ENCODE results near the gene AMIGO3.

Gene AMIGO3

DNA sequence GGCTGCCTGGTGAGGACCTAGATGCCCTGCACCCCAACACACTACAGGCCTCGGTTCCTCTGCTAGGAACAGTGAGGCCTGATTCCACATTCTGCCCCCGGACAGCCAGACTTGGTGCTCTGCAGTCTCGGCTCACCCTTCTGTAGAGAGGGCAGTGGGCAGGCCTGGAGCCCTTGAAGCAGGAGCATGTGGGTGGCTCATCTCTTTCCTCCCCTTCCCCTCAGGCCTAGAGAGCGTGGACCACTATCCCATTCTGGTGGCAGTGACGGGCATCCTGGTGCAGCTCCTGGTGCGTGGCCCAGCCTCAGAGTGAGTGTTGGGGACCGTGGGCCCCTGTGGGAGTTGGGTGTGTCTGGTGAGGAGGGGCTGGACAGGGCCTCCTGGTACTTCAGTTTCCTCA is 3.3 kb downstream of the AMIGO3 start:
- no peak overlapping the region for H3K14ac ChIP-seq (ENCODE audit: low read length)
- no peaks in the 10 kb centered on the region for H3K79me1 ChIP-seq (ENCODE audit: low read length)
- H3K9me3 ChIP-seq (ENCODE audit: insufficient read depth, low read depth, low read length) = peaks cover 7% of the 10 kb centered on the region
- no peak overlapping the region for H4K8ac ChIP-seq (ENCODE audit: low read depth, low read length)
- no peaks in the 10 kb centered on the region for H3K27me3 ChIP-seq (ENCODE audit: insufficient read depth, low read length)
- H3K27ac ChIP-seq (ENCODE audit: low read depth, low read length) = no peak overlapping the region
- no peak overlapping the region for H2BK120ac ChIP-seq (ENCODE audit: insufficient read depth, low read length, poor library complexity)
- H3K4me3 ChIP-seq (ENCODE audit: low read depth, low read length) = no peak overlapping the region
- no peak overlapping the region for H2BK12ac ChIP-seq (ENCODE audit: low read length)
- no peak overlapping the region for H3K18ac ChIP-seq (ENCODE audit: low read length)
- no peak overlapping the region for H2BK5ac ChIP-seq (ENCODE audit: low read depth, low read length, poor library complexity)
- no peaks in the 10 kb centered on the region for H3K79me2 ChIP-seq (ENCODE audit: control insufficient read depth, insufficient read depth, low read length, poor library complexity)
- H3K4me2 ChIP-seq (ENCODE audit: low read length) = no peak overlapping the region
- H3K36me3 ChIP-seq (ENCODE audit: control insufficient read depth in 1 of 2, insufficient read depth in 2 of 2, low read length in 2 of 2) = peaks cover 18 to 30% of the 10 kb centered on the region in 2 experiments
- DNase-seq = no peak
- no peak overlapping the region for H3K4ac ChIP-seq (ENCODE audit: low read depth, low read length)
- peaks cover 5 to 11% of the 10 kb centered on the region in 2 experiments for H3K4me1 ChIP-seq (ENCODE audit: control insufficient read depth in 1 of 2, insufficient read depth in 2 of 2, low read length in 2 of 2)
- H2AK5ac ChIP-seq (ENCODE audit: low read length) = no peak overlapping the region
- no peak overlapping the region for H2AFZ ChIP-seq (ENCODE audit: insufficient read depth, low read length, poor library complexity)
- H4K91ac ChIP-seq (ENCODE audit: low read depth, low read length) = no peak overlapping the region
- H4K12ac ChIP-seq (ENCODE audit: low read depth, low read length) = no peak overlapping the region
- no peak overlapping the region for H3K9ac ChIP-seq (ENCODE audit: low read length)
- WGBS (ENCODE audit: extremely low coverage, insufficient coverage, insufficient read length) = no CpG with 5 or more reads among the region's 7 CpGs
- H3K23ac ChIP-seq (ENCODE audit: low read length) = no peak overlapping the region

DNA sequence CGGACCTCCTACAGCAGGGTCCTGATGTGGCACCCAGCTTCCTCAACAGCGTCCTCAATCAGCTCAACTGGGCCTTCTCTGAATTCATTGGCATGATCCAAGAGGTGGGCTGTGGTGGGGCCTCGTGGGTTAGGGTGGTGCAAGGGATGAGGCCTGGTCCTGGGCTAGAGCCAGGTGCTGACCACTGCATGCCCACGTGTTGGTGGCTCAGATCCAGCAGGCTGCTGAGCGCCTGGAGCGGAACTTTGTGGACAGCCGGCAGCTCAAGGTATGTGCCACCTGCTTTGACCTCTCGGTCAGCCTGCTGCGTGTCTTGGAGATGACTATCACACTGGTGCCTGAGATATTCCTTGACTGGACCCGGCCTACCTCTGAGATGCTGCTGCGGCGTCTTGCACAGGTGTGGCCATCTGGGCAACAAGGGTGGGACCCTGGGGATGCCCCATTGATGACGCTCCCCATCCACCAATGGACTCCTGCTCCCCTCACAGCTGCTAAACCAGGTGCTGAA is 3.8 kb downstream of the AMIGO3 start:
- Histone ChIP-seq H3K79me2 (ENCODE audit: control insufficient read depth, insufficient read depth, low read length, poor library complexity) (no peaks in the 10 kb centered on the region), H3K27ac (ENCODE audit: low read depth, low read length) (no peak overlapping the region), H3K36me3 (ENCODE audit: control insufficient read depth in 1 of 2, insufficient read depth in 2 of 2, low read length in 2 of 2) (peaks cover 13 to 25% of the 10 kb centered on the region in 2 experiments), H2AFZ (ENCODE audit: insufficient read depth, low read length, poor library complexity) (no peak overlapping the region), H3K4me1 (ENCODE audit: control insufficient read depth in 1 of 2, insufficient read depth in 2 of 2, low read length in 2 of 2) (peaks cover 5 to 11% of the 10 kb centered on the region in 2 experiments), H2BK12ac (ENCODE audit: low read length) (no peak overlapping the region), H3K23ac (ENCODE audit: low read length) (no peak overlapping the region), H3K9ac (ENCODE audit: low read length) (no peak overlapping the region), H3K14ac (ENCODE audit: low read length) (no peak overlapping the region), H2BK120ac (ENCODE audit: insufficient read depth, low read length, poor library complexity) (no peak overlapping the region), H4K12ac (ENCODE audit: low read depth, low read length) (no peak overlapping the region), H2AK5ac (ENCODE audit: low read length) (no peak overlapping the region), H2BK5ac (ENCODE audit: low read depth, low read length, poor library complexity) (no peak overlapping the region), H3K4ac (ENCODE audit: low read depth, low read length) (no peak overlapping the region), H3K4me3 (ENCODE audit: low read depth, low read length) (no peak overlapping the region), H3K18ac (ENCODE audit: low read length) (no peak overlapping the region), H3K9me3 (ENCODE audit: insufficient read depth, low read depth, low read length) (peaks cover 7% of the 10 kb centered on the region), H4K91ac (ENCODE audit: low read depth, low read length) (no peak overlapping the region), H3K4me2 (ENCODE audit: low read length) (no peak overlapping the region), H3K79me1 (ENCODE audit: low read length) (no peaks in the 10 kb centered on the region), H4K8ac (ENCODE audit: low read depth, low read length) (no peak overlapping the region), H3K27me3 (ENCODE audit: insufficient read depth, low read length) (no peaks in the 10 kb centered on the region)
- WGBS (ENCODE audit: extremely low coverage, insufficient coverage, insufficient read length) = no CpG with 5 or more reads among the region's 13 CpGs
- peak; percentile 30 to 40 for DNase-seq

DNA sequence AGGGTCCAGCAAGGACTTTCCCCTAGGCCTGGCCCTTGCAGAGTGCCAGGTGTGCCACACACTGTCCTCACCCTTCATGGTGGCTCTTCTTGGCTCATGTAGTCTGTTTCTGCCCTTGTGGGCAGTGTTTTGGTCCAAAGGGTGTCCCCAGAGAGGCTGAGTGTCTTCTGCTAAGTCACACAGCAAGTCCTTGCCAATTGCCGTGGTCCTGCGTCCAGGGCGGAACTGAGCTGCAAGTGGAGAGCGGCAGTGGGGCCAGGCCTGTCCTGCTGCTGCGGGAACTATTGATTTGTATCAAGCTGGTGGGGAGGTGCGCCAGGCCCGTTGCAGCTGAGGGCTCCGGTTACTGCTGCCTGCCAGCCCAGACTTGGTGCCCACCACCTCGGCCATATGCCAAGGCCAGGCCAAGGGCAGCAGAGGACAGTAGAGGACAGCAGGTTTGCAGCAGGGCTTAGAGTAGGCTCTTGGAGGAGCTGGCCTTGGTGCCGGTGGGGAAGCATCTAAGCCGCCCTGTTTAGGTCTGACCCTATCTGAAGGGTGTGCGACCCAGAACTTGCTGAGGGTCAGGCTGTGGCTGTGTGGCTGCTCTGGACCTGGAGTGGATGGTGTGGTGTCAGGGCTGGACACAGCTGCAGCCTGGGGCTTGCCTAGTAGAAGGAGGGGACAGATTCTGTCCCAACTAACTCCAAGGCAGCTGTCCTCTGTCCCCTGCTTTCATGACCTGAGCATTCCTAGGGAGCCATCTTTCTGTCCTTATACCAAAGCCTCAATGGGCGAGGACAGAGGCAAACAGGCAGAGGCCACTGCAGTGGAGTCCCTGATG is 4.5 kb downstream of the AMIGO3 start:
- Histone ChIP-seq H3K23ac (ENCODE audit: low read length) (no peak overlapping the region), H2BK5ac (ENCODE audit: low read depth, low read length, poor library complexity) (no peak overlapping the region), H4K91ac (ENCODE audit: low read depth, low read length) (no peak overlapping the region), H3K4me1 (ENCODE audit: control insufficient read depth in 1 of 2, insufficient read depth in 2 of 2, low read length in 2 of 2) (peaks cover 5 to 11% of the 10 kb centered on the region in 2 experiments), H3K4me3 (ENCODE audit: low read depth, low read length) (no peak overlapping the region), H3K18ac (ENCODE audit: low read length) (no peak overlapping the region), H3K27me3 (ENCODE audit: insufficient read depth, low read length) (no peaks in the 10 kb centered on the region), H3K79me2 (ENCODE audit: control insufficient read depth, insufficient read depth, low read length, poor library complexity) (no peaks in the 10 kb centered on the region), H2BK120ac (ENCODE audit: insufficient read depth, low read length, poor library complexity) (no peak overlapping the region), H3K9me3 (ENCODE audit: insufficient read depth, low read depth, low read length) (peaks cover 7% of the 10 kb centered on the region), H3K14ac (ENCODE audit: low read length) (no peak overlapping the region), H3K79me1 (ENCODE audit: low read length) (no peaks in the 10 kb centered on the region), H3K4me2 (ENCODE audit: low read length) (no peak overlapping the region), H3K27ac (ENCODE audit: low read depth, low read length) (no peak overlapping the region), H4K12ac (ENCODE audit: low read depth, low read length) (no peak overlapping the region), H4K8ac (ENCODE audit: low read depth, low read length) (no peak overlapping the region), H2AK5ac (ENCODE audit: low read length) (no peak overlapping the region), H3K9ac (ENCODE audit: low read length) (no peak overlapping the region), H3K4ac (ENCODE audit: low read depth, low read length) (no peak overlapping the region), H2BK12ac (ENCODE audit: low read length) (no peak overlapping the region), H2AFZ (ENCODE audit: insufficient read depth, low read length, poor library complexity) (no peak overlapping the region), H3K36me3 (ENCODE audit: control insufficient read depth in 1 of 2, insufficient read depth in 2 of 2, low read length in 2 of 2) (peaks cover 10 to 20% of the 10 kb centered on the region in 2 experiments)
- DNase-seq = no peak
- WGBS (ENCODE audit: extremely low coverage, insufficient coverage, insufficient read length) = no CpG with 5 or more reads among the region's 13 CpGs

DNA sequence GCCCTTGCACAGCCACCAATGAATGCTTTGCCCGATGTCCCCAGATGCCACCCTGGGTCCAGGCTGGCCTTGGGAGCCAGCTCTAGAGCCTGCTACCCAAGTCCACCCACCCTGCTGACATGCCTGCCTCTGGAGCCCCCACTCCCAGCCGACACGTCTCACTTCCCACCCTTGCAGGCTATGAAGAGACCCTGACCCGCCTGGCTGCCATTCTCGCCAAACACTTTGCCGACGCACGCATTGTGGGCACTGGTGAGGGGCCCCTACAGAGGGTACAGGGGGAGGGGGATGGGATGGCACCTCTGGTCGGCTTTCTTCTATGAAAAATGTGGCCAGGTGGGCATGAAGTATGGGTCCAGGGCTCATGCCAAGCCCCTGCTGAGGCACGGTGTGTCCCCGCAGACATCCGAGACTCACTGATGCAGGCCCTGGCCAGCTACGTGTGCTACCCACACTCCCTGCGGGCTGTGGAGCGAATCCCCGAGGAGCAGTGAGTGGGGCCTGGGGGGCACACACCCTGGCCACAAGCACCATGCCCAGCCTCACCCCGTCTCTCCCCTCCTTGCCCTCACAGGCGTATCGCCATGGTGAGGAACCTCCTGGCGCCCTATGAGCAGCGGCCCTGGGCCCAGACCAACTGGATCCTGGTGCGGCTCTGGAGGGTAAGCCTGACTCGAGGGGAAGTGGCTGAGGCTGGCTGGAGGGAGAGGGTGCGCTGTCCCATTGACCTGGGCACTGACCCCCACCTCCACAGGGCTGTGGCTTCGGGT is 6.0 kb downstream of the AMIGO3 start:
- H3K9me3 ChIP-seq (ENCODE audit: insufficient read depth, low read depth, low read length) = peaks cover 5% of the 10 kb centered on the region
- no peak overlapping the region for H2BK120ac ChIP-seq (ENCODE audit: insufficient read depth, low read length, poor library complexity)
- H3K4ac ChIP-seq (ENCODE audit: low read depth, low read length) = no peak overlapping the region
- H3K4me1 ChIP-seq (ENCODE audit: control insufficient read depth in 1 of 2, insufficient read depth in 2 of 2, low read length in 2 of 2) = peaks cover 0 to 3% of the 10 kb centered on the region in 2 experiments
- H3K9ac ChIP-seq (ENCODE audit: low read length) = no peak overlapping the region
- no peak overlapping the region for H2BK5ac ChIP-seq (ENCODE audit: low read depth, low read length, poor library complexity)
- H2AK5ac ChIP-seq (ENCODE audit: low read length) = no peak overlapping the region
- H4K12ac ChIP-seq (ENCODE audit: low read depth, low read length) = no peak overlapping the region
- H3K79me1 ChIP-seq (ENCODE audit: low read length) = no peaks in the 10 kb centered on the region
- no peak overlapping the region for H2AFZ ChIP-seq (ENCODE audit: insufficient read depth, low read length, poor library complexity)
- no peak overlapping the region for H2BK12ac ChIP-seq (ENCODE audit: low read length)
- no peaks in the 10 kb centered on the region for H3K79me2 ChIP-seq (ENCODE audit: control insufficient read depth, insufficient read depth, low read length, poor library complexity)
- no peak overlapping the region for H4K8ac ChIP-seq (ENCODE audit: low read depth, low read length)
- no peak for DNase-seq
- no peak overlapping the region for H3K4me2 ChIP-seq (ENCODE audit: low read length)
- no peak overlapping the region for H3K27ac ChIP-seq (ENCODE audit: low read depth, low read length)
- H4K91ac ChIP-seq (ENCODE audit: low read depth, low read length) = no peak overlapping the region
- no peak overlapping the region for H3K18ac ChIP-seq (ENCODE audit: low read length)
- no peak overlapping the region for H3K4me3 ChIP-seq (ENCODE audit: low read depth, low read length)
- no peak overlapping the region for H3K14ac ChIP-seq (ENCODE audit: low read length)
- no peak overlapping the region for H3K23ac ChIP-seq (ENCODE audit: low read length)
- WGBS (ENCODE audit: extremely low coverage, insufficient coverage, insufficient read length) = no CpG with 5 or more reads among the region's 25 CpGs
- peaks cover 10 to 20% of the 10 kb centered on the region in 2 experiments for H3K36me3 ChIP-seq (ENCODE audit: control insufficient read depth in 1 of 2, insufficient read depth in 2 of 2, low read length in 2 of 2)
- H3K27me3 ChIP-seq (ENCODE audit: insufficient read depth, low read length) = no peaks in the 10 kb centered on the region
